NCI-H446 (cell line): Measurements from ENCODE around the gene STK16.
A peak's percentile ranks its signal among the peaks of the same experiment; 100 is the strongest.

ENCODE experiments used
- DNase-seq, 2 experiments: peaks; one replicate each; lab custom pipeline; 2025; lab: John Stamatoyannopoulos, UW

STK16 gene

GRCh38 chr2:219213486-219214071 is 31.7 kb upstream of the STK16 start:
- no peak for DNase-seq

- no peak for DNase-seq
These were observed 31.1 kb upstream of the STK16 start for GRCh38 chr2:219214141-219214540.

GRCh38 chr2:219214786-219215185 is 30.5 kb upstream of the STK16 start:
- DNase-seq, result no peak

DNA sequence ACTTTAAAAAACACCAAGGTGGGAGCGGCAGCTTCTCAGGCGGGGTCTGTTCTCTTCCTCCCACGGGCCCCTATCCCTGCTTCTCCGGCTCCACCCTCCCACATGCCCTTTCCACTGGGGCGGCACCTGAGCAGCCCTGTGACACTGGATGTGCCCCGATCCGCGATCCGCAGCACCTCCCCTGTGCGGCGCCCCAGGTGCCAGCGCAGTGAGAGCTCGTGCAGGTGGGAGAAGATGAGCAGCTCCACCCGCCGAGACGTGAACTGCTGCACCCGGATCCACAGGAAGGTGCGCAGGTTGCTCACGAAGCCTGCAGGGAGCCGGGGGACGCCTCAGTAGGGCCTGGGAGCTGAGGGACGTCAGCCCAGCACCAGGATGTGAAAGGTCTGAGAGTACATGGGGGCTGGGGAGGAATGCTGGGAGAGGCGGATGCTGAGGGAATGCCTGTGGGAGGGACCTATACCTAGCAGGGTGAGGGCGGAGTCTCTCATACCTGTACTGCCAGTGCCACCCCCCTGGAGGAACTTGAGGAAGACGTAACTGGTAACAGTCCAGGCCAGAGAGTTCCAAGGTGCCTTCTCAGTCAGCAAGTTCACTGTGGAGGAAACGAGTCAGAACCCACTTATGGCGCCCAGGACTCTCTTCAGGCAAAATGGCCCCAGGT is 29.3 kb upstream of the STK16 start:
- DNase-seq, result no peak

DNA sequence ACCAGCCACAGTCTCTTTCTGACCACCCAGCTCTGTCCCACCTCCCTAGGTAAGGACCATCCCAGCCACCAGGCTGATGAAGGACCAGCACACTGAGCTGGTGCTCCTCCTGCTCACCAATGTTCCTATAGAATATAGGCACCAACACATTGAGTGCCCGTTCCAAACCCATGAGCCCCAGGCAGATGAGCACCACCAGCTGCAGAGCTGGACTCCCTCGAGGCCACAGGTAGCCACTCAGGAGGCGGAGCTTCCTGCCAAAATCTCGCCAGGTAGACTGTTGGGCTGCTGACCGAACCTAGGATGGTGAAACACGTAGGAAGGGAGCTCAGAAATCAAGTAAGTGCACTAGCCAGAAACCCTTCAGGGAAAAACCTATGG is 28.8 kb upstream of the STK16 start:
- DNase-seq, result no peak

DNA sequence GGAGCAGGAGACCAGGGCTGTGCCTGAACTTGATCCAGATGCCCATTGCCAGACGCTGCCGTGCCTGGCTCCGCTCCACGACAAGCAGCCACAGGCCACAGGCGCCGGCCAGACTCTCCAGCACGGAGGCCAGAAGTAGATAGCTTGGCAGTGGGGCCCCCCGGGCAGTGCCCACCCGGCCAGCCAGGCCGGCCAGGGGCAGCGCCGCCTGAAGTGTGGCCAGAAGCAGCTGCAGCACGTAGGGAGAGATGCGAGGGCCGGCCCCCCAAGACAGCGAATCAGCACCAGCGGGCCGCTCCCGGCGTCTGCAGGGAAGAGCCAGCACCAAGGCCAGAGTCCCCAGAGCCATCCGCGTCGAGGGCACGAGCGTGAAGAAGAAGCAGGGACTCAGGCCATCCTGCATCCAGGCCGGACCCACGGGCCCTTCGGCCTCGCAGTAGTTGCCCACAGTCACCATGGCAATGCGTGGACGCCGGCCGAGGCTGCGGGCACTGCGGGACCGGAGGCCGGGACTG is 27.0 kb upstream of the STK16 start:
- DNase-seq, result peak; percentile 75 to 81

DNA sequence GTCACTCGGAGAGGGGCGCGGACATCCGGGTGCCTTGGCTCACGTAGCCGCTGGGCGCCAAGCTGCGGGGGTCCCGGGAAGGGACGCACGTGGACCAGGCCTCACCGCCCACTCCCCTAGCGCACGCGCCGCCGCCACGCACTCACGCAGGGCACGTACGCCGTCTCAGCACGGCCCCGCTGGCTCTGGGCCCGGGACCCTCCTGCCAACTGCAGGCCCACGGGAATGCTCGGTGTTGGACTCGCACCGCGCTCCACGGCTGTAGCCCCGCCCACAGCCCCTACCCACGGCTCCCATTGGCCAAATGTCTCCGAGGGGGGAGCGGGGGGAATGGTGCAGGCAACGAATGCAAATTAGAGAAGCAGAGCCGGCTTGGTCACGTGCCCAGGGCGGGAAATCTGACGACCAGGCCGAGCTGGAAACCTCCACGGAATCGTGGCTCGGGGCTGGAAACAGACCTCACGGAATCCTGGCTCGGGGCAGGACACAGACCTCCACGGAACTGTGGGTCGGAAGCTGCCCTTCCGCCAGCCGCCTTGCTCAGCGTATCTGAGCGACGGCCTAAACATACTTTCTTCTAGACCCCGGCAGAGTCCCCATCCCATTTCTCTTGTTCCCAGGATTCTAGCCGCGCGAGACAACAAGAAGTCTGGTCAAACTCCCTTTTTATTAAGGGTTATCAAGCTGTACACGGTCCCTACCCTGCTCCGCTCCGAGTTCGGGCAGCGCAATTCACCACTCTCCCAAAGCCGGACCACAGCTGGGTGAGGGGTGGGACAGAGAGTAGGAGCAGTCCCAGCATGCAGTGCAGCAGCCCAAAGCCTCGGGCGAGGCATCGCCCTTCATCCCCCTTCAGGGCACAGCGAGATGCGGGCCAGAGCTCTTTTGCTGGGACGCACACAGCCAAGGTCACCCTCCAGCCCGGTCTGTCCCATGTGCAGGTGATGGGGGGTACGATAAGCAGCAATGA is 26.3 kb upstream of the STK16 start, which contains the start of gene ABCB6:
TSS of gene ABCB6 (minus strand) at position 227 of the 970 bp plus-strand sequence. CDS start 285 bp downstream, outside the sequence.
- peak; percentile 96 to 98 for DNase-seq

GRCh38 chr2:219219784-219220532 is 25.3 kb upstream of the STK16 start:
- no peak for DNase-seq

- no peak for DNase-seq
These were observed 24.5 kb upstream of the STK16 start for GRCh38 chr2:219220652-219221402.

DNA sequence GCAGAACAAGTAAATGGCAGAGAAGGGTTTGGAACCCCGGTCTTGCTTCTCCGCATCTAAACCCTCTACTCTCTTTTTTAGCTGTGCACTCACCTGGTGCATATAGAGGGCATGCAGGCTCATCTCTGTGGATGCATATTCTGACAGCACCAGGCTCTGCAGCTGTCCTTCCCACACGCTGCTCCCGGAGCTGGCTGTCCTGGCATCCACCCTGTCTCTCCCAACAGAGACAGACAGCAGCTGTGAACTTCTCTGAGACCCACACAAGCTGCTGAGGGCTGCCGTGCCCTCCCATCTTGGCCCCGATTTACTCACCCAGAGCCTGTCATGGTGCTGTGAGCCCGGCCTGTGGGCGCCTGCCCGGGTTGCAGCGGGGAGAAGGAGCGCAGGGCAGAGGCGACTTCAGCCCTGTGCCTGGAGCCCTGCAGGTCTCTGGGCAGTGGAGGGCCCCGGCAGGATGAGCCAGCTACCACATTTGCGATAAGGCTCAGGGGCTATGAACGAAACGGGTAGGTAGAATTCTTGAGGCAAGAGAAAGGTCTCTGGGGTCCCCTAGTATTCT is 23.2 kb upstream of the STK16 start:
- no peak for DNase-seq

DNA sequence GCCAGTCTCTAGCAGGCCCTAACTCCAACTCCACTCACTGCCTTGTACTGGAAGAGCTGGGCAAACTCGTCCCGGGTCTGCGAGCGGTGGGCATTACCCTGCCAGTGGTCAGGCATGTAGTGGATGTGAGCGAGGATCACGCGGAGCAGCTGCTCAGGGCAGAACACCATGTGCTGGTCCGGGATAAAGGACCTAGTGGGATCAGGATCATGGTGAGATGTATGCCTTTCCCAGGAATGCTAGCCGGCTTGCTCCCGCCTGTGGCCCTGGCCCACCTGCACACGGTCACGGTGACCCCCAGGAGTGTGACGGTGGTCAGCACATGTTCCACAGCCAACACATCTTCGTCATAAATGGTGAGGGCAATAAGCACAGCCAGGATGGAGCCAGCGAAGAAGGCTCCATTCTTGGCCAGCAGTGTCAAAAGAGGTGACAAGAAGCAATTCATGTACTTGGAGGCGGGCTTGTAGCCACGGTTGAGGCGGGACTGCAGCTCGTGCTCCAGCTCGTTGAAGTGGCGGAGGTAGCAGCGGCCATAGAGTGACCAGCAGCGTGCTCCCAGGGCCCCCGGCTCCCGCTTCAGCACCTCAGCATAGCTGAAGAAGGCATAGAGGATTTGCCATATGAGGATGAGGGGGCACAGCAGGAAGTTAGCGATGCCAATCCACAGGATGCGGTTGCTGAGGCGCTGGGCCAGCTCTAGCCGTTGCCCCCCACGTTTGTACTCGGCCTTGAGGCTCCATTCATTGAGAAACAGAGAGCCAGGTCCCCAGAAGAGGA is 21.3 kb upstream of the STK16 start:
- DNase-seq, result no peak

DNA sequence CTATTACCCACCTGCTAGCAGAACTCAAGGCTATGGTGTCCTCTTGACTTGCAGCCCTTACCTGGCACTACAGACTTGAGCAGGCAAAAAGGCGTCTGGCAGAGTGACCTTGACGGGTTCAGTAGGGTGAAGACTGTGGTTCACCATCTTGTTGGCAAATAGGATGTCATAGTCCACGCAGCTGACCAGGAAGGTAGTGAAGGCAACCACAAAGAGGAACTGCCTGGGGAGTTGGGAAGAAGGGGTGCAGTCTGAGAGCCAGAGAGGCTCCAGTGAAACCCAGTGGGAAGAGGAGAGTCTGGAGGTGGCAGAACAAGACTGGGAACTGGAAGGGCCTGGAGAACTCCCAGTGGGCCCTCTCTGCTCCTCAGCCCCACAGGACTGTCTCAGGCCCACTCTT is 19.9 kb upstream of the STK16 start:
- no peak for DNase-seq

DNA sequence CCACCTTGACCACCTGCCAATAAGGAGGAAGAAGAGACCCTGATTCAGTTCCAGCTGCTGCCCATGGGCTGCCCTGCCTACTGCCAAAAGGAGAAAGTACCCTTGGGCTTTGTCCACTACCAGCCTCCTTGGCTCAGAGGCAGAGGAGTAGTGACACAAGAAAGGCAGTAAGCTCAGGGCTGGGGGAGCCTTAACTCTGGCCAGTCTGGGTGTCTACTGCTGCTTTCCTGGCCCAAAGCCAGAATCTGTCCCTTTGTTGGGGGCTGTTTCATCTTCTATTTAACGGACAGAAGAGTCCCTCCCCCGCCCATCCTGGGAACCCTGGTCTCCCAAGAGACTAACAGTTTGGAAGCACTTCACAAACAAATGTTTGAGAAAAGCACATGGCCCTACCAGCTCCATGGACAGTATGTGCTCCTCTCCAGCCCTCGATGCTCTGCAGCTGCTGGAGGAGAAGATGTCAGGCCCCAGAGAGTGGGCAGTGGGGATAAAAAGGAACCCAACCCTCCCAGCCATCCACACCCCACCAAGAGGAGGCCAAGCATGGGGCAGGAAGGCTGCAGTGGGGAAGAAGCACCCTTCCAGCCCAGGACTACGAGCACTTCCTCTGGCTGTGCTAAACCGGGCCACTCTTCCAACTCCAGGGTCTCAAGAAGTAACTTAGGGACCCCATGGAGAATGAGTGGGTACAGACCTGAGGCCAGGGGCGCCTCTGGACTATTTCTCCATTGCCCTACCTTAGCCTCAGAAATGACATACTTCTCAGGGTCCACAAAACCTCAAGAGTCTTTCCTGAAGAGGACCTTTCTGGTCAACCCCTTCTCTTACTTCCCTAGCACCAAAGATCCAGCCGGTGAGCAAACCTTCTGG is 17.0 kb upstream of the STK16 start:
- peak in 1 of 2 experiments; percentile 7 for DNase-seq

- no peak for DNase-seq
These were observed 16.4 kb upstream of the STK16 start for GRCh38 chr2:219228911-219229304.

DNA sequence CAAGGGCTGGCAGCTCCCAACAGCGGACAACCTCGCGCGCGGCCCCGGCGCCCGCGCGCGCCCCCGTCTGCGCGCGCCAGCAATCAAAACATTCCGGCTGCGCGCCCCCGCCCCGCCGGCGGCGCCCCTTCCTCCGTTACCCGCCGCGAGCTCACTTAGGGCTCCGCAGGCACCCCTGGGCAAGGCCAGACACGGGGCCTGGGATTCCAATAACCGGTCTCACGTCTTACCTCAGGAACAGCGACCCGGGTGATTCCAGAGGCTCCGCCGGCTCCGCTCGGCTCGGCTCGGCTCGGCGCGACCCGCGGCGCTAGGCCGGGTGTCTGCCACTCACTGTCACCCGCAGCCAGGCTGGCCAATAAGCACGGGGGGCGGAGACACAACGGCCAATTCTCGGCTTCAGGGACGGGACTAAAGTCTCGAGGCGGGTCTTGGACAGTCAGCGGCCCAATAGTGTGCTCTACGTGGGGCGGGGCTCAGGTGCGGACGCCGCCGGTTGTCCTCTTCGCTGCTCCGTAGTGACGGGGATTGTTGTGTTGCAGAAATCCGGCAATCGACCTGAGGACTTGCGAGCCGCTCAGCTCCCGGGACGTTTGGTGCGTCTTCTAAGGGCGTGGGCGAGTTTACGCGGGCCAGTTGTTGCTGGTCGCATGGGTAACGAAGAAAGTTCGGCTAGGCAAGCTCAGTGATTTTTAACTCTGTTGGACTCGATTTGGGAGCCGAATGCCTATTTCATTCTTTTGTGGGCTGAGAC is 15.8 kb upstream of the STK16 start, which contains the start of the genes ANKZF1 and ATG9A:
TSS of gene ANKZF1 (plus strand) at position 502 of the 754 bp plus-strand sequence. CDS start 452 bp downstream, outside the sequence.
TSS of gene ATG9A (minus strand) at position 332 of the 754 bp plus-strand sequence. CDS start 1,612 bp downstream, outside the sequence.
- DNase-seq, result peak; percentile 87 to 98

DNA sequence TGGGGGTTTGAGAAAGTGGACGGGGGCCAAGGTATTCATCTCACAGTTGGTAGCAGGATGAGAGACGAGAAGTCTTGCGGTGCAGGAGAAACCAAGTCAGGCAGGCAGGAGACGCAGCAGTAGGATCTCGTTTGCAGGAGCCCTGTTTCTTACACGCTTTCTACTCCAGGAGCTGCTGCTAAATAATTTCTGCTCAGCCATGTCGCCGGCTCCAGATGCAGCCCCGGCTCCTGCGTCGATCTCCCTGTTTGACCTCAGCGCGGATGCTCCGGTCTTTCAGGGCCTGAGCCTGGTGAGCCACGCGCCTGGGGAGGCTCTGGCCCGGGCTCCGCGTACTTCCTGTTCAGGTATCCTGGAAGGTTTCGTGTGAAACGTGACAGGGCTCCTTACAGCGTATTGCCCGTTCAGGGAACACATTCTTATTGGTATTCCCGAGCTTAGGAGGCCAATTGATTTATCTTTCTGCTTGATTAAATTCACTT is 15.2 kb upstream of the STK16 start:
- DNase-seq, result no peak

DNA sequence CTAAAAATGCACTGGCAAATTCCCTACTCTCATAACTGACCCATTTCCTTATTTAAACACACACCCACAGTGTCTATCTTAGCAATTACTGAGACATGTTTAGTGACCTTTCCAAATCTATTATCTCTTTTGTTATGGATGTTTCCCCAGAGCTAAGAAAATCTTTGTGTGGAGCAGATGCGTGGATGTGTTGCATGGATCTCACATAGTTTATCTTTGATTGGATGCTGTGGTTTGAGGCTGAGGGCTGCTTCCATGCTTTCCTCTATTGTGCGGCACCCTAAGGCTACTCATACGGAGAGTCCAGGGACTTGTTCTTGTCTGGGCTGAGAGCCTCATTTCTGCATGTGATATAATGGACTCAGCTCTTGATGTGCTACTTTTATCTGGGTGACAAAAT is 10.9 kb upstream of the STK16 start:
- no peak for DNase-seq

DNA sequence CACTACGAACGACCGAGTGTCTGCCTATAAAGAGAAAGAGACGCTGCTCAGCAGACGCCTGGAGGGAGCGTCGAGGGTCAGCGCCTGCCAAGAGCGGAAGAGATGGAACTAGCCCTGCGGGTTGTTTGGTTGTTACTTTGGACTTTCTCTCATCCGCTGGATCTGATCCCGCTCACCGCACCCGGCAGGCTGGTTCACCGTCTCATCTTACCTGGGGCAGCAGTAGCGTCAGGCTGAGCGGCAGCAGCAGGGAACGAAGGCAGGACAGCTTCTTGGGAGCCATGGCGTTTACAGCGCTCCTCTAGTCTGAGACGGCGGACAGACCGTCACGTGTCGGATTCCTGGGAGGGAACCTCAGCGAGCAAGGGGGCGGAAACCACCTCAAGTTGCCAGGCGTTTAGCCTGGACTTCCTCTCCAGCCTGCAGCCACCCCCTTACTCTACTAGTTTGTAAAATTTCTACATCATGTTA is 2.0 kb upstream of the STK16 start:
- DNase-seq, result no peak
